H1 (cell line): ENCODE measurements around the gene DOCK11.

Experiments used
- BRCA1 ChIP-seq: IDR thresholded peaks from 2 replicates; pipeline ENCODE4 v1.6.1; 2012; ENCODE audit warnings: low read depth, low read length, improper control_type of control experiment
- CBX5 ChIP-seq: fragments of 300-800, 300-1000 bp; sonication (generic); IDR thresholded peaks from 2 replicates; pipeline ENCODE4 v1.7.1; 2016; ENCODE audit warnings: antibody characterized with exemption, low read length, low read depth
- CTCF ChIP-seq, 3 experiments: IDR thresholded peaks; 1 replicate in 2 of 3; 2 replicates in 1 of 3; pipeline versions ENCODE4 v1.5.1 to v1.6.1; 2011; ENCODE audit warnings: low read length in 3 of 3, mild to moderate bottlenecking in 3 of 3, inconsistent platforms in 2 of 3, low read depth in 1 of 3, moderate library complexity in 1 of 3; ENCODE audit not compliant: insufficient read depth in 1 of 3; ENCODE audit errors: control extremely low read depth in 1 of 3
- EGR1 ChIP-seq: IDR thresholded peaks from 2 replicates; pipeline ENCODE4 v1.6.1; 2011; ENCODE audit warnings: low read depth, low read length, borderline replicate concordance
- EZH2 ChIP-seq: fragments of 200-600 bp; sonication (generic); IDR thresholded peaks from 2 replicates; pipeline ENCODE4 v1.7.1; 2012; ENCODE audit warnings: low read depth, mild to moderate bottlenecking, moderate library complexity, low read length, inconsistent platforms; ENCODE audit not compliant: severe bottlenecking
- HDAC6 ChIP-seq: IDR thresholded peaks from one replicate; pipeline ENCODE4 v1.7.1; 2012; ENCODE audit warnings: low read depth, mild to moderate bottlenecking, inconsistent platforms, low read length, moderate library complexity
- MAX ChIP-seq: IDR thresholded peaks from 2 replicates; pipeline ENCODE4 v1.6.1; 2012; ENCODE audit warnings: inconsistent platforms
- POLR2A ChIP-seq, 2 experiments: IDR thresholded peaks; 1 replicate in 1 of 2; 2 replicates in 1 of 2; pipeline ENCODE4 v1.6.1; 2011; ENCODE audit warnings: low read depth in 2 of 2, low read length in 2 of 2, mild to moderate bottlenecking in 2 of 2; ENCODE audit errors: control extremely low read depth in 1 of 2
- POLR2AphosphoS5 ChIP-seq: IDR thresholded peaks from 2 replicates; pipeline ENCODE4 v1.6.1; 2011; ENCODE audit warnings: low read depth, low read length
- TAF1 ChIP-seq: IDR thresholded peaks from 2 replicates; pipeline ENCODE4 v1.6.1; 2011; ENCODE audit warnings: mild to moderate bottlenecking, low read depth, low read length
- TAF7 ChIP-seq: optimal IDR thresholded peaks from 2 replicates; pipeline ENCODE3; 2011; ENCODE audit warnings: low read depth, mild to moderate bottlenecking, inconsistent platforms, low read length, moderate library complexity, borderline replicate concordance

GRCh38 chrX:118702741-118703140 is 207.1 kb downstream of the DOCK11 start:
- no peak for TF ChIP-seq MAX
- no peak for TF ChIP-seq TAF1
- no peak for TF ChIP-seq CTCF (IDR thresholded peaks at IDR 0.05; ENCODE audit: control extremely low read depth in 1 of 3, insufficient read depth in 1 of 3, low read depth in 1 of 3, low read length in 3 of 3)
- TF ChIP-seq EGR1, result no peak
- TF ChIP-seq POLR2AphosphoS5, result no peak
- TF ChIP-seq TAF7, result no peak
- no peak for TF ChIP-seq POLR2A (IDR thresholded peaks at IDR 0.05; ENCODE audit: control extremely low read depth in 1 of 2, low read depth in 2 of 2, low read length in 2 of 2)
- no peak for TF ChIP-seq CBX5
- TF ChIP-seq BRCA1, result no peak
- TF ChIP-seq EZH2, result no peak
- TF ChIP-seq HDAC6, result no peak
